ENCODE results near the gene TRPV2. TPM values are rescaled to one million over a fixed set of nuclear protein-coding genes. Genes with fewer than 3 reads are reported as not detected.

TRPV2 gene
- total RNA-seq: 8.4 TPM

GRCh38 chr17:16415031-16415924, at the start of gene TRPV2:
TRPV2 (plus strand) TSS chr17:16415571; CDS start chr17:16417669, 2,098 bp downstream.
- Histone ChIP-seq H3K4me3 (ENCODE audit: low read length in 3 of 3) (peak within 1 kb of the TSS; percentile 67 to 75 (median 69)), H3K4me1 (ENCODE audit: control insufficient read depth in 3 of 3, insufficient read depth in 3 of 3, low read length in 3 of 3) (peaks cover 30 to 34% (median 33%) of the 10 kb centered on the region in 3 donors), H3K9me3 (ENCODE audit: control insufficient read depth in 3 of 3, low read length in 3 of 3) (no peaks in the 10 kb centered on the region), H3K27ac (ENCODE audit: low read depth, low read length) (peak within 1 kb of the TSS; percentile 83), H3K36me3 (ENCODE audit: control insufficient read depth in 3 of 3, insufficient read depth in 3 of 3, low read length in 3 of 3) (peaks cover 0 to 6% (median 3%) of the 10 kb centered on the region in 3 donors), H3K27me3 (ENCODE audit: control insufficient read depth in 3 of 3, insufficient read depth in 3 of 3, low read length in 3 of 3) (peaks cover 0 to 4% (median 3%) of the 10 kb centered on the region in 3 donors), H3K9ac (ENCODE audit: low read depth in 1 of 3, low read length in 3 of 3) (peak within 1 kb of the TSS; percentile 63 to 86 (median 72))

GRCh38 chr17:16371742-16372141, 43.6 kb upstream of the TRPV2 start:
- H3K4me1 ChIP-seq (ENCODE audit: control insufficient read depth in 3 of 3, insufficient read depth in 3 of 3, low read length in 3 of 3): no peaks in the 10 kb centered on the region
- H3K36me3 ChIP-seq (ENCODE audit: control insufficient read depth in 3 of 3, insufficient read depth in 3 of 3, low read length in 3 of 3): no peaks in the 10 kb centered on the region
- H3K9ac ChIP-seq (ENCODE audit: low read depth in 1 of 3, low read length in 3 of 3): peak overlapping the region in 1 of 3 donors; percentile 23
- no peak overlapping the region for H3K4me3 ChIP-seq (ENCODE audit: low read length in 3 of 3)
- H3K27me3 ChIP-seq (ENCODE audit: control insufficient read depth in 3 of 3, insufficient read depth in 3 of 3, low read length in 3 of 3): no peaks in the 10 kb centered on the region
- no peaks in the 10 kb centered on the region for H3K9me3 ChIP-seq (ENCODE audit: control insufficient read depth in 3 of 3, low read length in 3 of 3)
- peak overlapping the region; percentile 5 for H3K27ac ChIP-seq (ENCODE audit: low read depth, low read length)

DNA sequence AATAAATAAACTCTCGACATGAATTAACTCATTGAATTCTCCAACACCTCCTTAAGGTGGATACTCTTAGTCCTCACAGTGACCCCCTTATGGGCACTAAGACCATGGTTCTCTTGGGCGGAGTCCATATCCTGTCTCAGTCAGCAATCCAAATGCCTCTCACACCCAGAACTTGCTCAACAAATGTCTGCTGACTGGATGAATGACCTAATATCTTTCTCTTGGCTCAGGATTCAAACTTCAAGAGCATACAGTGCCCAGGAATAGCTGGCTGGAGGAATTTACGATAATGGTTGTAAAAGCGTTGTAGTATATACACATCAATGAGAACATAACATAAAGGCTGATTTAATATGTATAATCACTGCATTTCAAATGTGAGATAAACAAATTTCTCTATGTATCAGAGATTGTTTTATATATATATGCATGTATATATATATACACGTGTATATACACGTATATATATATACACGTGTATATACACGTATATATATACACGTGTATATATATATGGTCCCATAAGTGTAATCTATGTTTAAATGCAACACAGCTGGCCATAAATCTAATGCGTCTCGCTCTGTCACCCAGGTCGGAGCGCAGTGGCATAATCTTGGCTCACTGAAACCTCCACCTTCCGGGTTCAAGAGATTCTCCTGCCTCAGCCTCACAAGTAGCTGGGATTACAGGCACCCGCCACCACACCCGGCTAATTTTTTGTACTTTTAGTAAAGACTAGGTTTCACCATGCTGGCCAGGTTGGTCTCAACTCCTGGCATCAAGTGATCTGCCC, 41.0 kb upstream of the TRPV2 start:
- H3K9ac ChIP-seq (ENCODE audit: low read depth in 1 of 3, low read length in 3 of 3): no peak overlapping the region
- no peaks in the 10 kb centered on the region for H3K36me3 ChIP-seq (ENCODE audit: control insufficient read depth in 3 of 3, insufficient read depth in 3 of 3, low read length in 3 of 3)
- no peaks in the 10 kb centered on the region for H3K9me3 ChIP-seq (ENCODE audit: control insufficient read depth in 3 of 3, low read length in 3 of 3)
- no peak overlapping the region for H3K27ac ChIP-seq (ENCODE audit: low read depth, low read length)
- H3K4me1 ChIP-seq (ENCODE audit: control insufficient read depth in 3 of 3, insufficient read depth in 3 of 3, low read length in 3 of 3): peaks cover 0 to 5% (median 0%) of the 10 kb centered on the region in 3 donors
- no peak overlapping the region for H3K4me3 ChIP-seq (ENCODE audit: low read length in 3 of 3)
- no peaks in the 10 kb centered on the region for H3K27me3 ChIP-seq (ENCODE audit: control insufficient read depth in 3 of 3, insufficient read depth in 3 of 3, low read length in 3 of 3)

DNA sequence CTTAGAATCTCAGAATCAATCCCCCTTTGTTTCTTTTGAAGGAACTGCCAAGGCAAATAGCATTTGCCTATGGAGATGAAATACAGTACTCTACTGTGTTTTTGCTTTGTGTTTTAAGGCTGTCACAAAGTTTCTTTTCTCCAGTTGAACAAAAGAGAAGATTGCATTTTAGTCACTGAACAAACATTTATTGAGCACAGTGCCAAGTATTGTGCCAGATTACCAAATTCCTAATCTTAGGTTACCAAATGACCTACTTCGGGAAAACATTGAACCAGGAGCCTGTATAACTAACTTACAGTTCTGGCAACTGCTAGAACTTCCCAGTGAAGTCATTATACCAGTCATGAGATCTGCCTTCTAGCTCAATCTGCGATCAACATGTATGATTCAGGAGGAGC, 37.4 kb upstream of the TRPV2 start:
- no peaks in the 10 kb centered on the region for H3K27me3 ChIP-seq (ENCODE audit: control insufficient read depth in 3 of 3, insufficient read depth in 3 of 3, low read length in 3 of 3)
- no peak overlapping the region for H3K4me3 ChIP-seq (ENCODE audit: low read length in 3 of 3)
- peaks cover 12 to 21% (median 12%) of the 10 kb centered on the region in 3 donors for H3K4me1 ChIP-seq (ENCODE audit: control insufficient read depth in 3 of 3, insufficient read depth in 3 of 3, low read length in 3 of 3)
- no peak overlapping the region for H3K9ac ChIP-seq (ENCODE audit: low read depth in 1 of 3, low read length in 3 of 3)
- peak overlapping the region; percentile 20 for H3K27ac ChIP-seq (ENCODE audit: low read depth, low read length)
- H3K9me3 ChIP-seq (ENCODE audit: control insufficient read depth in 3 of 3, low read length in 3 of 3): no peaks in the 10 kb centered on the region
- H3K36me3 ChIP-seq (ENCODE audit: control insufficient read depth in 3 of 3, insufficient read depth in 3 of 3, low read length in 3 of 3): peaks cover 4 to 9% (median 6%) of the 10 kb centered on the region in 3 donors

GRCh38 chr17:16378636-16379282, 36.6 kb upstream of the TRPV2 start:
- Histone ChIP-seq H3K9ac (ENCODE audit: low read depth in 1 of 3, low read length in 3 of 3) (no peak overlapping the region), H3K4me3 (ENCODE audit: low read length in 3 of 3) (no peak overlapping the region), H3K36me3 (ENCODE audit: control insufficient read depth in 3 of 3, insufficient read depth in 3 of 3, low read length in 3 of 3) (peaks cover 9 to 14% (median 11%) of the 10 kb centered on the region in 3 donors), H3K9me3 (ENCODE audit: control insufficient read depth in 3 of 3, low read length in 3 of 3) (no peaks in the 10 kb centered on the region), H3K27me3 (ENCODE audit: control insufficient read depth in 3 of 3, insufficient read depth in 3 of 3, low read length in 3 of 3) (no peaks in the 10 kb centered on the region), H3K4me1 (ENCODE audit: control insufficient read depth in 3 of 3, insufficient read depth in 3 of 3, low read length in 3 of 3) (peaks cover 16 to 29% (median 18%) of the 10 kb centered on the region in 3 donors), H3K27ac (ENCODE audit: low read depth, low read length) (peak overlapping the region; percentile 20)

- Histone ChIP-seq H3K36me3 (ENCODE audit: control insufficient read depth in 3 of 3, insufficient read depth in 3 of 3, low read length in 3 of 3) (peaks cover 9 to 14% (median 11%) of the 10 kb centered on the region in 3 donors), H3K4me3 (ENCODE audit: low read length in 3 of 3) (no peak overlapping the region), H3K27me3 (ENCODE audit: control insufficient read depth in 3 of 3, insufficient read depth in 3 of 3, low read length in 3 of 3) (no peaks in the 10 kb centered on the region), H3K9me3 (ENCODE audit: control insufficient read depth in 3 of 3, low read length in 3 of 3) (no peaks in the 10 kb centered on the region), H3K27ac (ENCODE audit: low read depth, low read length) (no peak overlapping the region), H3K9ac (ENCODE audit: low read depth in 1 of 3, low read length in 3 of 3) (no peak overlapping the region), H3K4me1 (ENCODE audit: control insufficient read depth in 3 of 3, insufficient read depth in 3 of 3, low read length in 3 of 3) (peaks cover 23 to 38% (median 27%) of the 10 kb centered on the region in 3 donors)
These were observed 35.7 kb upstream of the TRPV2 start for GRCh38 chr17:16379654-16380053.

DNA sequence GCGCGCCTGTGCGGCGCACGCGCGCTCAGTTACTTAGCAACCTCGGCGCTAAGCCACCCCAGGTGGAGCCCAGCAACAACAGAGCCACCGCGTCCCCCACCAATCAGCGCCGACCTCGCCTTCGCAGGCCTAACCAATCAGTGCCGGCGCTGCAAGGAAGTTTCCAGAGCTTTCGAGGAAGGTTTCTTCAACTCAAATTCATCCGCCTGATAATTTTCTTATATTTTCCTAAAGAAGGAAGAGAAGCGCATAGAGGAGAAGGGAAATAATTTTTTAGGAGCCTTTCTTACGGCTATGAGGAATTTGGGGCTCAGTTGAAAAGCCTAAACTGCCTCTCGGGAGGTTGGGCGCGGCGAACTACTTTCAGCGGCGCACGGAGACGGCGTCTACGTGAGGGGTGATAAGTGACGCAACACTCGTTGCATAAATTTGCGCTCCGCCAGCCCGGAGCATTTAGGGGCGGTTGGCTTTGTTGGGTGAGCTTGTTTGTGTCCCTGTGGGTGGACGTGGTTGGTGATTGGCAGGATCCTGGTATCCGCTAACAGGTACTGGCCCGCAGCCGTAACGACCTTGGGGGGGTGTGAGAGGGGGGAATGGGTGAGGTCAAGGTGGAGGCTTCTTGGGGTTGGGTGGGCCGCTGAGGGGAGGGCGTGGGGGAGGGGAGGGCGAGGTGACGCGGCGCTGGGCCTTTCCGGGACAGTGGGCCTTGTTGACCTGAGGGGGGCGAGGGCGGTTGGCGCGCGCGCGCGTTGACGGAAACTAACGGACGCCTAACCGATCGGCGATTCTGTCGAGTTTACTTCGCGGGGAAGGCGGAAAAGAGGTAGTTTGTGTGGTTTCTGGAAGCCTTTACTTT, 34.5 kb upstream of the TRPV2 start, which contains the start of gene UBB:
Gene UBB, plus strand, starts transcription at position 452 of the 856 bp plus-strand sequence. CDS start 817 bp downstream, outside the sequence.
- H3K4me3 ChIP-seq (ENCODE audit: low read length in 3 of 3): peak within 1 kb of the TSS; percentile 82 to 92 (median 89)
- H3K9me3 ChIP-seq (ENCODE audit: control insufficient read depth in 3 of 3, low read length in 3 of 3): no peaks in the 10 kb centered on the region
- peak within 1 kb of the TSS; percentile 97 for H3K27ac ChIP-seq (ENCODE audit: low read depth, low read length)
- no peaks in the 10 kb centered on the region for H3K27me3 ChIP-seq (ENCODE audit: control insufficient read depth in 3 of 3, insufficient read depth in 3 of 3, low read length in 3 of 3)
- H3K9ac ChIP-seq (ENCODE audit: low read depth in 1 of 3, low read length in 3 of 3): peak within 1 kb of the TSS; percentile 81 to 93 (median 83)
- H3K36me3 ChIP-seq (ENCODE audit: control insufficient read depth in 3 of 3, insufficient read depth in 3 of 3, low read length in 3 of 3): peaks cover 9 to 14% (median 11%) of the 10 kb centered on the region in 3 donors
- peaks cover 23 to 42% (median 29%) of the 10 kb centered on the region in 3 donors for H3K4me1 ChIP-seq (ENCODE audit: control insufficient read depth in 3 of 3, insufficient read depth in 3 of 3, low read length in 3 of 3)

- peak overlapping the region; percentile 82 to 92 (median 89) for H3K4me3 ChIP-seq (ENCODE audit: low read length in 3 of 3)
- peak overlapping the region; percentile 97 for H3K27ac ChIP-seq (ENCODE audit: low read depth, low read length)
- H3K36me3 ChIP-seq (ENCODE audit: control insufficient read depth in 3 of 3, insufficient read depth in 3 of 3, low read length in 3 of 3): peaks cover 9 to 14% (median 11%) of the 10 kb centered on the region in 3 donors
- H3K4me1 ChIP-seq (ENCODE audit: control insufficient read depth in 3 of 3, insufficient read depth in 3 of 3, low read length in 3 of 3): peaks cover 24 to 43% (median 29%) of the 10 kb centered on the region in 3 donors
- no peaks in the 10 kb centered on the region for H3K27me3 ChIP-seq (ENCODE audit: control insufficient read depth in 3 of 3, insufficient read depth in 3 of 3, low read length in 3 of 3)
- H3K9me3 ChIP-seq (ENCODE audit: control insufficient read depth in 3 of 3, low read length in 3 of 3): no peaks in the 10 kb centered on the region
- peak overlapping the region; percentile 81 to 93 (median 83) for H3K9ac ChIP-seq (ENCODE audit: low read depth in 1 of 3, low read length in 3 of 3)
These were observed 33.9 kb upstream of the TRPV2 start for GRCh38 chr17:16381496-16381820.

DNA sequence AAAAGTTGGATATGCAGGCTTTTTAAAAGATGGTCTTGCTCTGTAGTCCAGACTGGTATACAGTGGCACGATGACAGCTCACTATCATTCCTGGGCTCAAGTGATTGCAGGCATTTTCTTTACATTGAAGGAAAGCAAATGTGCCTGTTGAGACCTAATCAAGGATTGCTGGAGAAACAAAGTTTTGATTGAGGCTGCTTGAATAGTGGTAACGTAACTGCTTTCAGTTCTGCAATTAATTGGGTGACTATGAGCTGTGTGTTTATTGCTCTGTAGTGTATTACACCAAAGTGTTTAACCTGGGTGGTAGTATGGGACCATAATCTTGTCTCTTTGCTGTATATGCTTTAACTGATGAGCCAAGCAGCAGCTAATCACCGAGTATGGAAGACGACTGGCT, 32.2 kb upstream of the TRPV2 start:
- Histone ChIP-seq H3K27ac (ENCODE audit: low read depth, low read length) (peak overlapping the region; percentile 25), H3K4me3 (ENCODE audit: low read length in 3 of 3) (peak overlapping the region in 2 of 3 donors; percentile 33 to 50), H3K4me1 (ENCODE audit: control insufficient read depth in 3 of 3, insufficient read depth in 3 of 3, low read length in 3 of 3) (peaks cover 25 to 45% (median 29%) of the 10 kb centered on the region in 3 donors), H3K27me3 (ENCODE audit: control insufficient read depth in 3 of 3, insufficient read depth in 3 of 3, low read length in 3 of 3) (no peaks in the 10 kb centered on the region), H3K9ac (ENCODE audit: low read depth in 1 of 3, low read length in 3 of 3) (peak overlapping the region in 1 of 3 donors; percentile 57), H3K36me3 (ENCODE audit: control insufficient read depth in 3 of 3, insufficient read depth in 3 of 3, low read length in 3 of 3) (peaks cover 9 to 14% (median 11%) of the 10 kb centered on the region in 3 donors), H3K9me3 (ENCODE audit: control insufficient read depth in 3 of 3, low read length in 3 of 3) (no peaks in the 10 kb centered on the region)
